ENCODE measurements around the gene ABHD17A.
"Not testable (repeated sequence)": the region's sequence is repeated elsewhere in the genome, so short reads cannot be mapped to it uniquely, and the experiment has no call there.

ABHD17A gene

GRCh38 chr19:1880611-1881392 is 4.5 kb downstream of the ABHD17A start:
- DNase-seq = no peak

DNA sequence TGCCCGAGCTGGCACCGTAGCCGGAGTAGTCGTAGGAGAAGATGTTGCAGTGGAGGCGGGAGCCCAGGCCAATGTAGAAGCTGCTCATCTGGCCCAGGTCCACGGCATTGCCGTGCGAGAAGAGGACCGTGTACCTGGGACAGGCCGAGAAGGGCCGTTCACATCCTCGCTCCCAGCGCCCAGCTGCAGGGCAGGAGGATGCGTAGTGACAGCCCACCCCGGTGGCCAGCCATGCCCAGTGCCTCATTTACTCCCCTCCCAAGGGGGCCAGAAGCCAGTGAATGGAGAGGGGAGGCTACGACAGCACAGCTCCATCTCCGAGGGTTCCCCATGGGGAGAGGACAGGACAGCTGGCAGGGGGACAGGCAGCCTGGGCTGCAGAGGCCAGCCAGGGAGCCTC is 5.3 kb downstream of the ABHD17A start:
- DNase-seq = not testable (repeated sequence)

- not testable (repeated sequence) for DNase-seq
Observed at GRCh38 chr19:1878583-1878982, 6.7 kb downstream of the ABHD17A start.

DNA sequence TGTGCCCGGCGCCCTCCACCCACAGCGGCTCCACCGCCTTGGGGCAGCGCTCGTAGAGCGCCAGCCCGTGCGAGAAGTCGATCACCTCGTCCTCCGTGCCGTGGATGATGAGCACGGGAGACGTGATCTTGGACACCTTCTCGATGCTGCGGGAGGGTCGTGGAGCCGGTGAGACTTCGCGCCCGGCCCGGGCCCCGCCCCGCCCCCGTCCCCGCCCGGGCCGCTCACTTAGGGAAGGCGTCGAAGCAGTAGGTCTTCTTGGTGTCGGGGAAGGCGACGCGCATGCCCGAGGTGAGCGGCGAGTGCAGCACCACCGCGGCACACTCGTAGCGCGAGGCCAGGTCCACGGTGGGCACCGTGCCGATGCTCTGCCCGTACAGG is 8.0 kb downstream of the ABHD17A start:
- not testable (repeated sequence) for DNase-seq

- not testable (repeated sequence) for DNase-seq
Observed at GRCh38 chr19:1876496-1877279, 8.6 kb downstream of the ABHD17A start.

- DNase-seq = peak; percentile 72 to 87 (median 80)
Observed at GRCh38 chr19:1875646-1876495, 9.4 kb downstream of the ABHD17A start.

DNA sequence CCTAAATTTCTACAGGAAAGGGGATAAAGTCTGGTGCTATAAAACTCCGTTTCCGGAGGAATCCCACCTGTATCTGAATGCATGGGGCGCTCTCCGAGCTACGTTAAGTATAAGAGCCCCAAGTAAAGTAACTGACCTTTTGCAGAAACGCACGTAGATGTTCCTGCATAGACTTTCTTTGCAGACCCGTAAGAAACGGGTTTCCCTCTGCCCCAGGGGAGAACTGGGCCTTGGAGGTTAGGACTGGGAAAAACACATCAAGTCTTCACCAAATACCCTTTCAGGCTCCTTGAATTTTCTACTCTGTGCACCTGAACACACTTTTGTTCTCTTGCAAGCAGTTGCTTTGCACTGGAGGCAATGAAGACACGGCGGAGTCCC is 10.0 kb downstream of the ABHD17A start:
- DNase-seq = not testable (repeated sequence)

DNA sequence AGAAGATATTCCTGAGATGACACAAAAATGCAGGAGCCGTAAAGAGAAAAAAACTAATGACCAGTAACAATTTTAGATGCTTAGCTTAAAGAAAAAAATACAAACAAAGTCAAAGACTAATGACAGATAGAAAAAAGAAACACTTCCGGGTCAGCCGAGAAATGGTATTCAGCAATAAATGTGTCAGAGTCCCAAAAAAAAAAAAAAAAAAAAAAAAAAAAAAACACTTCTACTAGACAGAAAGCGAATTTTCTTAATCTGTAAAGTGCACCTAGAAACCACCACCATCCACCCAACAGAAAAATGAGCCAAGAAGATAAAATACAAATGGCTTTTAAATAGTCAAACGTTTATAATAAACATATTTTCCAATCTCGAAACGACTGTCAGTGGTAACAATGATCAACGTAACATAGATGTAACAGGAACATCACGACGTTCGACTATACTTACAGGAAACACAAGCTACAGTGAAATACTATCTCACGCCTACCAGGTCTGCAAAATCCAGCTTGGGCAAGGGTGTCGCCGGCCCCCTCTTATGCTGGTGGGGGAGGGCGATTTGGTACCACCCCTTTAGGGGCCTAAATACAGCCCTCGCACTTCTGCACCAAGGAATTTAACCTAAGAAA is 10.6 kb downstream of the ABHD17A start:
- peak in 5 of 6 experiments; percentile 17 to 75 (median 69) for DNase-seq

GRCh38 chr19:1873524-1874473 is 11.5 kb downstream of the ABHD17A start:
- no peak for DNase-seq

DNA sequence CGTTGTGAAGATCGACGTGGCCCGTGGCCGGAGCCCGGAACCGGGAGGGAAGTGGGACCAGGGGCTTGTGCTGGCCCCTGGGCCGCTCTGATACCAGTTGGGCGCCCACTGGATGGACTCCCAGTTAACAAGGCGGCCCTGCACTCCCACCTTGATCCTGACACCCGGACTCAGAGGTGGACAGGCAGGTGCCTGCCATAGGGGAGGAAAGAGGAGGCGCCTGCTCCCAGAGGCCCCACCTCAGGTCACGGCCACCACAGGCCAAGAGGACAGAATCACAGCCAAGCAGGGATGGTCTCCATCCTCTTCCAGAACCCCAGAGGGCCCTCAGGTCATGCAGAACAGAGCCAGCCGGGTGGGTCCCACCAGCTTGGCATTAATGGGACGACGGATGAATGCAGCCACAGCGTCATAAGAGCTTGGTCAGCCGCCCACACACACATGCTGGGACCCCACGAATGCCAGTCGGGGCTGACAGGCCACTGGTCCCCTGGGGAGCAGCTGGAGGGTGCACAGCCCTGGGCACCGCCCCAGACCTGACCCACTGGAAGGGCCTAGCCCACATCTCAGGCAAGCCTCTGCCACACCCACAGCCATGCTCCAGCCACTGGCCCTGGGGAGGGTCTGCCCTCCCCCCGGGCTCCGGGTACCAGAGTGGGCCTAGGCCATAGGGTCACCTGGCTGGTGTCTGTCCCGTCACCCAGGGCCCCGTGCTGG is 12.3 kb downstream of the ABHD17A start:
- DNase-seq = no peak

GRCh38 chr19:1871630-1872029 is 13.7 kb downstream of the ABHD17A start:
- DNase-seq = no peak

GRCh38 chr19:1871140-1871597 is 14.1 kb downstream of the ABHD17A start:
- no peak for DNase-seq

- no peak for DNase-seq
Observed at GRCh38 chr19:1868971-1869370, 16.3 kb downstream of the ABHD17A start.

GRCh38 chr19:1867349-1867724 is 18.0 kb downstream of the ABHD17A start:
- DNase-seq = no peak

GRCh38 chr19:1866693-1867348 is 18.5 kb downstream of the ABHD17A start:
- no peak for DNase-seq

DNA sequence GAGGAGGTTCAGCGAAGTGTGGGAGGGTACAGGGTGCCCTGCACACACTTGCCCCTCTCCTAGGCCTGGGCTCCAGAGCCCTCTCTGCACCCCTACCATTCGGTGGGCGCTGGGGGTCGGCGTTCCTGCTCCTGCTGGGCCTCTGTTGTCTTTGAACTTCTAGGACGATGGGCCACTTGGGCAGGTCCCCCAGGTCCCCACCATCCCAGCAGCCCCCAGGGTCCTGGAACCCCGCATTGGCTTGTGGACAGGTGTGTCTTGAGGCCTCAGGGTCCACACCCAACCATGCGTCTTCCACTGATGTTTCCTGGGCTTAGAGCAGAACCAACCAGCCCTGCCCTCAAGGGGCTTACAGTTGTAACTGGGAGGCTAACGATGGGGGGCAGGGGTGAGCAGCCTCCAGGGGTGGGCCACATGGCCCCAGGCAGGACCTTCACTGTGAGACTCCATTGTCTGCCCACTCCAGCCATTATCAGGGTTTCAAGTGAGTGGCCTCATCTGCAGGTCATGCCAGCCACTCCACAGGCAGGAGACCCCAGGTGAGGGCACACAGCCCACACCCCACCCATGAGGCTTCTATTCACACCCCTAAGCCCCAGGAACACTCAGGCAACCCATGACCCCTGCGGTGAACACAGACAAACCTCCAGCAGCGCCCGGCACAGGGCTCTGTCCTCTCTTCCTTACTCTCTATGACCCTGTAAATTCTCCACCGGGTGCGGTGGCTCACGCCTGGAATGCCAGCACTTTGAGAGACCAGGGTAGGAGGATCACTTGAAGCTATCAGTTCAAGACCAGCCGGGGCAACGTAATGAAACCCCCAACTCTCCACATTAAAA is 19.9 kb downstream of the ABHD17A start:
- DNase-seq = no peak

GRCh38 chr19:1864480-1865171 is 20.7 kb downstream of the ABHD17A start:
- peak in 3 of 6 experiments; percentile 36 to 50 (median 49) for DNase-seq
